AG04450 (cell line): ENCODE measurements around the gene SLC27A1. TPM values are rescaled to one million over a fixed set of nuclear protein-coding genes. Genes with fewer than 3 reads are reported as not detected.

Experiments
- CTCF ChIA-PET: fragments of 300-600, 350-600 bp; formaldehyde crosslinking; extraction: SDS; loops from one replicate; lab custom pipeline; 2022; ENCODE audit warnings: antibody characterized with exemption, inconsistent platforms; lab: Charles Lee
- POLR2A ChIA-PET: fragments of 350-600 bp; formaldehyde crosslinking; extraction: SDS; loops from one replicate; lab custom pipeline; 2021; ENCODE audit warnings: antibody characterized with exemption, inconsistent platforms; lab: Yijun Ruan, JAX
- DNase-seq: peaks from one replicate; pipeline ENCODE4 v3.0.0-alpha.2; 2011; ENCODE audit warnings: low read depth, low spot score
- H3K27ac ChIP-seq: one replicate; pipeline ENCODE4 v1.5.1; 2012; ENCODE audit warnings: low read depth, low read length, control low read depth
- H3K27me3 ChIP-seq: one replicate; pipeline ENCODE4 v1.6.0; 2012; ENCODE audit warnings: low read length; ENCODE audit not compliant: control insufficient read depth, insufficient read depth
- H3K4me3 ChIP-seq: 2 replicates; pipeline ENCODE4 v1.5.1; 2011; ENCODE audit warnings: mild to moderate bottlenecking, low read depth, low read length, control low read depth
- H3K9me3 ChIP-seq: 2 replicates; pipeline ENCODE4 v1.5.1; 2012; ENCODE audit warnings: low read length; ENCODE audit not compliant: control insufficient read depth, insufficient read depth
- polyA plus RNA-seq: library from polyadenylated mRNA; depleted of rRNA; stranded (reverse); fragments of >200 nt; gene quantifications from 2 replicates; pipeline ENCODE4 v1.2.3, GENCODE V29; 2011
- TF ChIP-seq, protein P1 (sequence below): IDR thresholded peaks from 2 replicates; pipeline ENCODE4 v1.5.1; 2011; ENCODE audit warnings: low read depth, low read length, control low read depth, inconsistent platforms

SLC27A1 gene
- polyA plus RNA-seq, 1 experiment = 8.3 TPM

DNA sequence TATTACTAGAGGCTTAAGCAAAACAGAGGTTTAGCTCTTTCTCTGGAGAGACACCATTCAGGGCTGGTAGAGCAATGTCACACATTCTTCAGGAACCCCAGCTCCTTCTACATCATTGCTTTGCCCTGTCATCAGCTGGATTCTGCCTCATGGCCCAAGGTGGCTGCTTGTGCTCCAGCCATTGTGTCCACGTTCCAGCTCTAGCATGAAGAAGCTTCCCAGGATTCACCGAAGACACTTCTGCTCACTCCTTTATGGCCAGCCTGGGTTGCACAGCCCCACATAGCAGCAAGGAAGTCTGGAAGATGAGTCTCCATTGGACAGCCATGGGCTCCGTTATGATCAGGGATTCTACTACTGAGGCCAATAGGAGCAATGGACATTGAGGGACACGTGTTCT, 54.3 kb downstream of the SLC27A1 start:
- Histone ChIP-seq H3K4me3 (no peak overlapping the region), H3K9me3 (peaks cover 31% of the 10 kb centered on the region), H3K27me3 (no peaks in the 10 kb centered on the region), H3K27ac (no peak overlapping the region)
- ChIA-PET CTCF (no interaction called here), POLR2A (no interaction called here)
- TF ChIP-seq, protein P1, sequence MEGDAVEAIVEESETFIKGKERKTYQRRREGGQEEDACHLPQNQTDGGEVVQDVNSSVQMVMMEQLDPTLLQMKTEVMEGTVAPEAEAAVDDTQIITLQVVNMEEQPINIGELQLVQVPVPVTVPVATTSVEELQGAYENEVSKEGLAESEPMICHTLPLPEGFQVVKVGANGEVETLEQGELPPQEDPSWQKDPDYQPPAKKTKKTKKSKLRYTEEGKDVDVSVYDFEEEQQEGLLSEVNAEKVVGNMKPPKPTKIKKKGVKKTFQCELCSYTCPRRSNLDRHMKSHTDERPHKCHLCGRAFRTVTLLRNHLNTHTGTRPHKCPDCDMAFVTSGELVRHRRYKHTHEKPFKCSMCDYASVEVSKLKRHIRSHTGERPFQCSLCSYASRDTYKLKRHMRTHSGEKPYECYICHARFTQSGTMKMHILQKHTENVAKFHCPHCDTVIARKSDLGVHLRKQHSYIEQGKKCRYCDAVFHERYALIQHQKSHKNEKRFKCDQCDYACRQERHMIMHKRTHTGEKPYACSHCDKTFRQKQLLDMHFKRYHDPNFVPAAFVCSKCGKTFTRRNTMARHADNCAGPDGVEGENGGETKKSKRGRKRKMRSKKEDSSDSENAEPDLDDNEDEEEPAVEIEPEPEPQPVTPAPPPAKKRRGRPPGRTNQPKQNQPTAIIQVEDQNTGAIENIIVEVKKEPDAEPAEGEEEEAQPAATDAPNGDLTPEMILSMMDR = no peak
- DNase-seq = no peak

DNA sequence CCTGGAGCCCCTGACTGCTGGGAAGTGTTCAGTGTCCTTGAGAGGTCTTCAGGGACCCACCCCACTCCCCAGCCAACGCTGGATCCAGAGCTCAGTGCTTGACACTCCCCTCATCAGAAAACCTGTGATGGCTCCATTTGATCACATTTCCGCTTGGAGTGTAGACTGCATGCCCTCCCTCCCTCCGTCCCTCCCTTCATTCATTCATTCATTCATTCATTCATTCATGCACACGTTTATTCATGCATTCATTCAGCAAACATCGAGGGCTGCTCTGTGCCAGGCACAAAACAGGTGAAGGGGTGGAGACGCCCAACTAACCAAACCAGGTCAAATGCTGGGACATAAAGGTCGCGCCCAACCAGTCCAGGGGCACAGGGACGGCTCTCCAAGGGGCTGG, 54.8 kb downstream of the SLC27A1 start:
- H3K4me3 ChIP-seq = no peak overlapping the region
- TF ChIP-seq, protein P1 = no peak
- no peak overlapping the region for H3K27ac ChIP-seq
- no peak for DNase-seq
- H3K9me3 ChIP-seq = peaks cover 31% of the 10 kb centered on the region
- ChIA-PET POLR2A (no interaction called here), CTCF (no interaction called here)
- no peaks in the 10 kb centered on the region for H3K27me3 ChIP-seq

GRCh38 chr19:17526922-17527321, 56.6 kb downstream of the SLC27A1 start:
- DNase-seq = no peak
- TF ChIP-seq, protein P1 = no peak
- ChIA-PET POLR2A (no interaction called here), CTCF (no interaction called here)
- Histone ChIP-seq H3K9me3 (peaks cover 25% of the 10 kb centered on the region), H3K27me3 (no peaks in the 10 kb centered on the region), H3K27ac (no peak overlapping the region), H3K4me3 (no peak overlapping the region)

- POLR2A ChIA-PET = no interaction called here
- H3K4me3 ChIP-seq = no peak overlapping the region
- TF ChIP-seq, protein P1 = no peak
- CTCF ChIA-PET = no interaction called here
- no peaks in the 10 kb centered on the region for H3K27me3 ChIP-seq
- peaks cover 25% of the 10 kb centered on the region for H3K9me3 ChIP-seq
- no peak overlapping the region for H3K27ac ChIP-seq
- DNase-seq = no peak
Observed at GRCh38 chr19:17527326-17527725, 57.0 kb downstream of the SLC27A1 start.

DNA sequence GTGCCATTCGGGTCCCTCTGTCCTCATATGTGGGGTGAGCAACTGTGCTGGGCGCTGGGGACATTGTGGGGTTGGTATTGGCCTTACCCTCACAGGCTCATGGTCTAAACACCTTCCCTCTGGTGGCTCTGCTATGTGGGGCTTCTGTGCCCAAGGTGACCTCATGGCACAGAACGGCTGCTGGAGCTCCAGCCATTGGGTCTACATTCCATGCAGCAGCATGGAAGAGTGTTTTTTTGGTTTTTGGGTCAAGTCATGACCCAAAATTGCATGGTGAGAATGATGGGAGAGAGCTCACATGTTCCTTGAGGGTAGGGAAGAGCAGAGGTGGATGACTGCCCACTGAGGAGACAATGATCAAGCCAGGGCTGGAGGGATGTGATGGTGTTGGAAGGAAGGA, 58.3 kb downstream of the SLC27A1 start:
- Histone ChIP-seq H3K27me3 (no peaks in the 10 kb centered on the region), H3K4me3 (no peak overlapping the region), H3K27ac (no peak overlapping the region), H3K9me3 (peaks cover 23% of the 10 kb centered on the region)
- no peak for DNase-seq
- POLR2A ChIA-PET = no interaction called here
- CTCF ChIA-PET = no interaction called here
- TF ChIP-seq, protein P1 = no peak
